ENCODE results near the gene EXOSC5.

The EXOSC5 gene

GRCh38 chr19:41415154-41415571 lies 18.0 kb upstream of the EXOSC5 start:
- no peak for DNase-seq (ENCODE audit: extremely low read depth, low read depth)
- TF ChIP-seq CTCF (IDR thresholded peaks at IDR 0.05; ENCODE audit: low read depth, low read length) = no peak

- DNase-seq (ENCODE audit: extremely low read depth, low read depth) = no peak
- no peak for TF ChIP-seq CTCF (IDR thresholded peaks at IDR 0.05; ENCODE audit: low read depth, low read length)
These were observed 17.3 kb upstream of the EXOSC5 start for GRCh38 chr19:41414461-41414860.

DNA sequence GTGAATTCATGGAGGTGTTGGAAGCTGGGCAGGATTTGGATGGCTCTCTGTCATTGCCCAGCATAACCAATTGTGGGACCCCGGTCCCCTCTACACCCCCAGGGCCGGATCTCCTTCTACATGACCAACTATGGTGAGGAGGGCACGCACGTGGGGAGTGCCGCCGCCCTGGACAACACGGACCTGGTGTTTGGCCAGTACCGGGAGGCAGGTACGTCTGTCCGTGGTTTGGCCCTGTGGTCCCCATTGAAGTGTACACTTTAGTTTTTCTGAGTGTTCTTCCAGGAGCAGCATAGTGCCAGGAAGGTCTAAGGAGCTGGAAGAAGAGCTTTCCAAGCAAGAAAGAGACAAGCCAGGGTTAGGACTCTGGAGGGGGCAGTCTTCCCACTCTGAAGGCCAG lies 16.8 kb upstream of the EXOSC5 start:
- DNase-seq (ENCODE audit: extremely low read depth, low read depth) = no peak
- no peak for TF ChIP-seq CTCF (IDR thresholded peaks at IDR 0.05; ENCODE audit: low read depth, low read length)

DNA sequence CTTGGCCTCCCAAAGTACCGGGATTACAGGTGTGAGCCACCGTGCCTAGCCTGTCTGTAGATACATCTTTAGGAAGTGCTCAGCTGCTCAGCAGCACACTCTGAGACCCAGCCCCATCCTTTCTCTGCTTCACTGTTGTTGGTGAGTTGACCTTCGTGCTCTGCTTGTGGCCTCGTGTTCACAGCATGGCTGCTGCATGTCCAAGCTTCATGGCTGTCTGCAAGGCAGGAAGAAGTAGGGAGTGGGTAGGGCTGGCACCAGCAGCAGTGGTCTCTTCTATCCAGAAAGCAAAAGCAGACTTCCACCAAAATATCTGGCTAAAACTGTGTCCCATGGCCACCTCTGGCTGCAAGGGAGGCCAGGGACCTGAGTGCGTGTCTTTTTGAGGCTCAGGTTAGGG lies 15.8 kb upstream of the EXOSC5 start:
- no peak for DNase-seq (ENCODE audit: extremely low read depth, low read depth)
- TF ChIP-seq CTCF (IDR thresholded peaks at IDR 0.05; ENCODE audit: low read depth, low read length) = no peak

DNA sequence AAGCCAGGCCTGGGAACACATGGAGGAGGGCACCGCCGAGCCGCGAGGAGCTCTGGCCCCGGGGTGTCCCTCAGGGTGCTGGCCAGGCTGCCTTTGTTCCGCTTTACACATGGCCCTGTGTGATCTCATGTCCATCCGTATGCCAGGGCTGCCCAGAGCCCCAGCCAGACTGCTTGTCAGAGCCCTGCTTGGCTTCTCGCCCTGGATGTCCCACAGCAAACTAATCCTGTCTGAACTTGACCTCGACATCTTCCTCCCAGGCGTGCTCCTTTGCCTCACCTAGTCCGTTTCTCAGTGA lies 14.8 kb upstream of the EXOSC5 start:
- DNase-seq (ENCODE audit: extremely low read depth, low read depth) = no peak
- TF ChIP-seq CTCF (IDR thresholded peaks at IDR 0.05; ENCODE audit: low read depth, low read length) = no peak

DNA sequence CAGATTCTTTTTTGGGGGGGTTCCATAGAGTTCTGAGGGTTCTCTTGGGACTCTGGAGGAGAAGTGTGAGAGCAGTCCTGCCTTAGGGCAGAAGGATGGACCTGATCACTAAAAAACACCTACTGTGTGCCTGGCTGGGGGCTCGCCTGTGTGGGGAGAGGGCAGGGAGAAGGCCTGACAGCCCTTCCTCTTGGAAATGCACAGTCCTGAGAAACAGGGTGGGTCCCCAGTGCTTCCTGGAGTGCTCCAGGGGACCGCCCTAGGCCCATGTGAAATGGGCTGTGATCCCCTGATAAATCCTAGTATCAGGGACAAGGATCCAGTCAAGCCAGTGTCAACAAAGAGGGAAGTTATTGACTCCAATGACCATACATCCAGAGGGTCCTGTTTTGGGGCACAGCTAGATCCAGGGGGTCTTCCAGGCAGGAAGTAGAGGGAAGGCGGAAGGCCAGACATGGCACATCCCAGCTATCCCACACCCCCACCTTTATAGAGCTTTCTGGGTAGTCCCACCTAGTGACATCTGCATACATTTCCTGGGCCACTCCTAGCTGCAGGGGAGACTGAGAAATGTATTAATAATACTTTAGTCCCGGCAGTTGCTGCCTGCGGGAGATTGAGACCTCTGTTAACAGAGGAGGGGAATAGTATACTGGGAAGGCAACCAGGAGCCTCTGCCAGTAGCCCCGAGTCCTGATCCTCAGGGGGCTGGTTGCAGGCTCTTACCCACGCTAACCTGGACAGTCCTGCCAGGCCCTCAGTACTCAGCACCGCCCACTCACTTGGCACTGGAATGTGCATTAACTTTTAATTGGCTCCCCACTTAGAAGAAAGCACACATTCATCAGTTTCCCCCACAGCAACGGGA lies 14.2 kb upstream of the EXOSC5 start:
- DNase-seq (ENCODE audit: extremely low read depth, low read depth) = no peak

More for the DNA sequence above, 14.2 kb upstream of the EXOSC5 start:
- no peak for TF ChIP-seq CTCF (IDR thresholded peaks at IDR 0.05; ENCODE audit: low read depth, low read length)

Measured in AG09319 (cell line).